ENCODE results near the gene ACKR4. TPM values are rescaled to one million over a fixed set of nuclear protein-coding genes. Genes with fewer than 3 reads are reported as not detected.

The ACKR4 gene
- total and polyA plus RNA-seq, 2 of the 8 experiments (the other 6 are each of a cell fraction or from before 2014, with no cell fraction given), result not detected

- Histone ChIP-seq H3K79me1 (ENCODE audit: low read depth, low read length) (no peaks in the 10 kb centered on the region), H4K91ac (replicated peaks; ENCODE audit: insufficient read length, low read length) (no peak overlapping the region), H4K8ac (ENCODE audit: extremely low read depth, insufficient read depth, low read length) (no peak overlapping the region), H4K5ac (ENCODE audit: insufficient read length, low read depth, low read length) (no peak overlapping the region), H3K36me3 (ENCODE audit: control insufficient read depth in 2 of 4, insufficient read depth in 4 of 4, low read length in 3 of 4) (no peaks in the 10 kb centered on the region), H2BK120ac (replicated peaks; ENCODE audit: low read depth, low read length) (no peak overlapping the region), H3K23me2 (ENCODE audit: low read depth, low read length) (no peaks in the 10 kb centered on the region), H3K4me1 (replicated peaks in 1 of 4; ENCODE audit: control insufficient read depth in 3 of 4, insufficient read depth in 4 of 4, low read length in 3 of 4) (peaks cover 3 to 12% (median 5%) of the 10 kb centered on the region in 4 experiments; a peak in 3 of 7 replicates), H3K4ac (replicated peaks; ENCODE audit: insufficient read length, low read depth, low read length) (no peak overlapping the region), H3K4me2 (ENCODE audit: insufficient read depth in 1 of 2, low read depth in 2 of 2, low read length in 2 of 2) (no peak overlapping the region), H3K14ac (ENCODE audit: insufficient read length) (no peak overlapping the region), H2BK20ac (ENCODE audit: low read length) (no peak overlapping the region), H3K4me3 (ENCODE audit: extremely low read depth in 1 of 4, insufficient read depth in 2 of 4, low read depth in 3 of 4, low read length in 4 of 4) (no peak overlapping the region), H3K27ac (ENCODE audit: low read depth, low read length) (no peak overlapping the region), H3K23ac (ENCODE audit: insufficient read length) (no peak overlapping the region), H2AK5ac (ENCODE audit: low read depth, low read length) (no peak overlapping the region), H2BK15ac (ENCODE audit: low read length) (no peak overlapping the region), H2BK5ac (ENCODE audit: low read depth, low read length) (no peak overlapping the region), H3K79me2 (ENCODE audit: control insufficient read depth in 1 of 2, insufficient read depth in 2 of 2, low read length in 2 of 2) (no peaks in the 10 kb centered on the region), H3K56ac (replicated peaks; ENCODE audit: insufficient read length, low read depth, low read length) (no peak overlapping the region), H2BK12ac (ENCODE audit: low read depth, low read length) (no peak overlapping the region), H4K20me1 (replicated peaks in 1 of 2; ENCODE audit: control insufficient read depth in 1 of 2, insufficient read depth in 2 of 2, low read length in 2 of 2) (no peaks in the 10 kb centered on the region), H3K9me3 (ENCODE audit: insufficient read depth in 2 of 2, low read depth in 1 of 2, low read length in 1 of 2) (no peaks in the 10 kb centered on the region), H3K9ac (replicated peaks in 1 of 4; ENCODE audit: extremely low read depth in 1 of 4, low read depth in 3 of 4, low read length in 3 of 4) (no peak overlapping the region), H3K27me3 (replicated peaks in 1 of 4; ENCODE audit: control insufficient read depth in 3 of 4, extremely low read depth in 1 of 4, insufficient read depth in 3 of 4, low read length in 3 of 4) (no peaks in the 10 kb centered on the region), H2AFZ (ENCODE audit: low read length) (no peak overlapping the region), H3K18ac (ENCODE audit: extremely low read depth, low read length) (no peak overlapping the region)
- no peak for FAIRE-seq
- CTCF ChIA-PET (ENCODE audit: partially characterized antibody), result interaction anchor here (10.2 kb wide), 1 partner anchor 19 kb away, joined by 102 read pairs; no protein-coding TSS in a partner anchor
- 85% methylated on average over 8 of the region's 8 CpGs; no CpG with 5 or more reads in 1 of the 2 experiments for WGBS, 2 experiments (ENCODE audit: extremely low coverage in 1 of 2, insufficient coverage in 1 of 2, insufficient read length in 1 of 2, insufficient replicate concordance in 2 of 2, low coverage in 1 of 2, low lambda C conversion rate in 2 of 2, missing lambda C conversion rate in 1 of 2)
- POLR2A ChIA-PET (ENCODE audit: partially characterized antibody), result interaction anchor here (1.4 kb wide), 1 partner anchor 72 kb away, joined by 4 read pairs; no protein-coding TSS in a partner anchor
- no peak for DNase-seq (ENCODE audit: low read depth in 1 of 2, low spot score in 2 of 2)
- TF ChIP-seq, protein P1, sequence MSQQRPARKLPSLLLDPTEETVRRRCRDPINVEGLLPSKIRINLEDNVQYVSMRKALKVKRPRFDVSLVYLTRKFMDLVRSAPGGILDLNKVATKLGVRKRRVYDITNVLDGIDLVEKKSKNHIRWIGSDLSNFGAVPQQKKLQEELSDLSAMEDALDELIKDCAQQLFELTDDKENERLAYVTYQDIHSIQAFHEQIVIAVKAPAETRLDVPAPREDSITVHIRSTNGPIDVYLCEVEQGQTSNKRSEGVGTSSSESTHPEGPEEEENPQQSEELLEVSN (IDR thresholded peaks at IDR 0.05), result no peak
- TF ChIP-seq SP2 (IDR thresholded peaks at IDR 0.05; ENCODE audit: low read length), result no peak
- no peak for TF ChIP-seq EZH2 (IDR thresholded peaks at IDR 0.05; ENCODE audit: low read depth, low read length, severe bottlenecking)
- no peak for TF ChIP-seq ZNF274 (IDR thresholded peaks at IDR 0.05; ENCODE audit: borderline replicate concordance, extremely low read depth, low read length)
- no peak for TF ChIP-seq MAX (IDR thresholded peaks at IDR 0.05)
- TF ChIP-seq RBBP5 (IDR thresholded peaks at IDR 0.05; ENCODE audit: borderline replicate concordance, low read depth, low read length), result no peak
- no peak for TF ChIP-seq RNF2 (IDR thresholded peaks at IDR 0.05; ENCODE audit: borderline replicate concordance, low read depth, low read length, missing control alignments, poor library complexity, severe bottlenecking)
- TF ChIP-seq NRF1 (IDR thresholded peaks at IDR 0.05; ENCODE audit: low read depth, low read length), result no peak
- no peak for TF ChIP-seq CREB1 (IDR thresholded peaks at IDR 0.05)
- TF ChIP-seq ASH2L (IDR thresholded peaks at IDR 0.05; ENCODE audit: low read length), result no peak
- no peak for TF ChIP-seq MAFK (IDR thresholded peaks at IDR 0.05; ENCODE audit: low read depth, low read length)
- no peak for TF ChIP-seq CHD1 (IDR thresholded peaks at IDR 0.05; ENCODE audit: low read depth, low read length)
- no peak for TF ChIP-seq NANOG (IDR thresholded peaks at IDR 0.05; ENCODE audit: insufficient read depth, low read depth, low read length, poor library complexity, severe bottlenecking)
Observed at GRCh38 chr3:132554437-132554836, 42.6 kb upstream of the ACKR4 start.
